Measurements from ENCODE around the gene ABCG8.

DNA sequence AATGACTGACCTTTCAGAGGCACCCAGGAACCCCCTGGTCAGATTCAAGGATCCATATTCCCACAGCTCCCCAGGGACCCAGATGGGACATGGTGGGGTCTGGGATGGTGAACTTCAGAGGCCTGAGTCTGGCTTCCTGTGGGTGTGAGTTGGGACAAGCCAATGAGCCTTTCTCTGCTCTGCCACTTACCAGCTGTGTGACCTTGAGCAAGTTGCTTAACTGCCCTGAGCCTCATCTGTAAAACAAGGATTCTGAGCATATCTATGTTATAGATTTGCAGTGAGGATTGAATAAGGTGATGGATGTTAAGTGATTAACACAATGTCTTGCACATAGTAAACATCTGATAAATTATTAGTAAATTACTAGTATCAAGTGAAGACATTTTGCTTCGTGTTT is 6.4 kb downstream of the ABCG8 start:
- TF ChIP-seq POLR2A (IDR thresholded peaks at IDR 0.05; ENCODE audit: low read length) = no peak
- TF ChIP-seq GATA1 (IDR thresholded peaks at IDR 0.05; ENCODE audit: low read depth, low read length) = no peak

Measured in erythroblast (primary cell).